K562 (cell line): Measurements from ENCODE around the gene CTNNBL1. TPM values are rescaled to one million over a fixed set of nuclear protein-coding genes. Genes with fewer than 3 reads are reported as not detected.

Source experiments
- ATAC-seq: fragments of 200-7000 bp; cut with Tn5 transposase; 3 replicates; pipeline ENCODE4 v1.9.1; 2020; ENCODE audit warnings: moderate library complexity
- BruUV-seq: library from RNA; stranded (reverse); fragments of 400-500 nt; replicated peaks from 2 replicates; lab custom pipeline; 2021; lab: Mats Ljungman, UMichigan
- CTCF ChIA-PET: fragments of 300-600 bp; formaldehyde crosslinking; extraction: SDS; loops from one replicate; lab custom pipeline; 2021; ENCODE audit warnings: low intra/inter-chr PET ratio; lab: Yijun Ruan, JAX
- POLR2A ChIA-PET: fragments of 300-600, 350-650 bp; sonication (Branson Sonifier 250); formaldehyde crosslinking; extraction: SDS; loops from one replicate; lab custom pipeline; 2021; ENCODE audit warnings: antibody characterized with exemption, inconsistent platforms; lab: Yijun Ruan, JAX
- DNase-seq, 4 experiments: peaks; one replicate each; pipeline versions ENCODE4 v3.0.0 to v3.0.0-alpha.2; 2011 to 2018; ENCODE audit warnings: low spot score in 3 of 4, mixed read lengths in 3 of 4; ENCODE audit errors: extremely low read depth in 1 of 4
- FAIRE-seq: peaks from 2 replicates; lab custom pipeline; 2011; peaks lifted over from hg19 to GRCh38; lab: Jason Lieb, UNC
- H2AFZ ChIP-seq: 2 replicates; pipeline ENCODE4 v1.6.0; 2011; ENCODE audit warnings: low read depth, low read length, control low read depth, inconsistent platforms
- H3K27ac ChIP-seq: fragments of 200-600 bp; 3 replicates; pipeline ENCODE4 v1.8.0; 2011; ENCODE audit warnings: low read depth, mild to moderate bottlenecking, control low read depth, inconsistent platforms, low read length, moderate library complexity, mixed read lengths; ENCODE audit errors: extremely low read depth
- H3K27me3 ChIP-seq, 2 experiments: fragments of 300-600 bp in 1 of 2; 2 replicates in 1 of 2; 3 replicates in 1 of 2; pipeline versions ENCODE4 v1.6.0 to v1.8.0; 2011; ENCODE audit warnings: inconsistent platforms in 2 of 2, low read length in 2 of 2, mild to moderate bottlenecking in 1 of 2, mixed read lengths in 1 of 2, moderate library complexity in 1 of 2; ENCODE audit not compliant: control insufficient read depth in 2 of 2, insufficient read depth in 2 of 2
- H3K36me3 ChIP-seq: fragments of 300-600 bp; 3 replicates; pipeline ENCODE4 v1.8.0; 2011; ENCODE audit warnings: mild to moderate bottlenecking, low read length, inconsistent platforms; ENCODE audit not compliant: control insufficient read depth, insufficient read depth
- H3K4me1 ChIP-seq, 2 experiments: fragments of 200-600 bp in 1 of 2; replicated peaks in 1 of 2; 2 replicates in 1 of 2; 3 replicates in 1 of 2; pipeline versions ENCODE4 v1.5.1 to v1.8.0; 2011; ENCODE audit warnings: inconsistent platforms in 2 of 2, low read length in 2 of 2, mild to moderate bottlenecking in 1 of 2, mixed read lengths in 1 of 2, moderate library complexity in 1 of 2; ENCODE audit not compliant: control insufficient read depth in 2 of 2, insufficient read depth in 2 of 2
- H3K4me2 ChIP-seq: 2 replicates; pipeline ENCODE4 v1.6.1; 2011; ENCODE audit warnings: low read length, control low read depth, inconsistent platforms, mixed read lengths; ENCODE audit not compliant: insufficient read depth
- H3K4me3 ChIP-seq: fragments of 200-600 bp; sonication (generic), shearing (Covaris generic); 2 replicates; pipeline ENCODE4 v1.5.1; 2016; ENCODE audit warnings: control low read depth, inconsistent platforms
- H3K79me2 ChIP-seq: fragments of 200-600 bp; 3 replicates; pipeline ENCODE4 v1.8.0; 2011; ENCODE audit warnings: low read length, inconsistent platforms; ENCODE audit not compliant: control insufficient read depth, insufficient read depth
- H3K9ac ChIP-seq, 2 experiments: 2 replicates each; pipeline versions ENCODE4 v1.6.0 to v1.6.1; 2011; ENCODE audit warnings: low read depth in 2 of 2, low read length in 2 of 2, control low read depth in 1 of 2, inconsistent platforms in 1 of 2, mild to moderate bottlenecking in 1 of 2, mixed read lengths in 1 of 2; ENCODE audit not compliant: insufficient read depth in 1 of 2
- H3K9me1 ChIP-seq: one replicate; pipeline ENCODE4 v1.6.0; 2011; ENCODE audit warnings: inconsistent platforms, mild to moderate bottlenecking, low read length, moderate library complexity; ENCODE audit not compliant: control insufficient read depth, insufficient read depth
- H3K9me3 ChIP-seq: replicated peaks from 2 replicates; pipeline ENCODE4 v1.5.1; 2011; ENCODE audit warnings: low read depth, low read length, inconsistent platforms; ENCODE audit not compliant: control insufficient read depth, insufficient read depth
- H4K20me1 ChIP-seq: replicated peaks from 2 replicates; pipeline ENCODE4 v1.6.1; 2011; ENCODE audit warnings: low read length, inconsistent platforms, mixed read lengths; ENCODE audit not compliant: control insufficient read depth, insufficient read depth
- CEBPB ChIP-seq: fragments of 450-650 bp; IDR thresholded peaks from 2 replicates; pipeline ENCODE4 v1.6.1; 2016; ENCODE audit warnings: missing genetic modification characterization, missing compliant biosample characterization
- CGGBP1 ChIP-seq: fragments of 250-450 bp; sonication (Bioruptor Pico); IDR thresholded peaks from 2 replicates; pipeline ENCODE4 v1.9.0; 2021; ENCODE audit warnings: mild to moderate bottlenecking
- CREB5 ChIP-seq: fragments of 250-450 bp; sonication (Bioruptor Pico); IDR thresholded peaks from 2 replicates; pipeline ENCODE4 v1.5.0; 2020; ENCODE audit warnings: mild to moderate bottlenecking
- PHB2 ChIP-seq: fragments of 450-650 bp; IDR thresholded peaks from 2 replicates; pipeline ENCODE4 v1.6.1; 2017; ENCODE audit warnings: low read depth
- RBM15 ChIP-seq: fragments of 200-400 bp; formaldehyde crosslinking; IDR thresholded peaks from 2 replicates; pipeline ENCODE4 v1.6.1; 2018; ENCODE audit warnings: mild to moderate bottlenecking, low read length, moderate library complexity; ENCODE audit not compliant: insufficient read depth
- ZNF740 ChIP-seq, 3 experiments: fragments of 200-800 bp in 1 of 3; sonication (Bioruptor generic) in 1 of 3; sonication (generic) in 1 of 3; formaldehyde crosslinking in 1 of 3; IDR thresholded peaks; 2 replicates each; pipeline versions ENCODE4 v1.6.1 to v1.8.0; 2016 to 2022; ENCODE audit warnings: mild to moderate bottlenecking in 2 of 3, missing compliant biosample characterization in 2 of 3, missing genetic modification characterization in 2 of 3, missing genetic modification reagents in 1 of 3
- WGBS: fragments of 100-300 bp; shearing (Covaris generic); methylation state at CpG from one replicate; pipeline ENCODE4 v1.1.6; 2016; ENCODE audit warnings: low coverage, mixed read lengths; ENCODE audit not compliant: insufficient coverage; ENCODE audit errors: missing lambda C conversion rate; 5-methylcytosine and 5-hydroxymethylcytosine counted together
- in situ Hi-C: fragments of 300-500 bp; cut with MboI; formaldehyde crosslinking; loops from 4 replicates; pipeline ENCODE4 v1.15.0; 2018; ENCODE audit warnings: inconsistent platforms, mixed read lengths
- intact Hi-C: fragments of 100-400 bp; cut with micrococcal nuclease; formaldehyde crosslinking; loops from 2 replicates; pipeline ENCODE4 v1.14.2; 2022
- polyA plus RNA-seq, 8 experiments: library from polyadenylated mRNA; depleted of rRNA in 4 of 8; stranded (reverse) in 5 of 8; unstranded in 3 of 8; fragments of >200 nt; fragmentation: Nextera tagmentation in 2 of 8; fragmentation: Illumina TruSeq in 1 of 8; extraction: Ambion mirVana in 2 of 8; extraction: Trizol in 1 of 8; gene quantifications; 2 replicates each; pipeline versions ENCODE4 v1.2.1 to v1.2.3, GENCODE V29; 2011 to 2014; ENCODE audit warnings: inconsistent platforms in 1 of 8, missing spikeins in 1 of 8
- total RNA-seq, 7 experiments: library from RNA; depleted of rRNA in 6 of 7; stranded (reverse); fragments of >200 nt in 6 of 7; fragmentation: Illumina TruSeq in 2 of 7; extraction: Trizol in 2 of 7; gene quantifications; 2 replicates each; pipeline versions ENCODE4 v1.2.1 to v1.2.3, GENCODE V29; 2011 to 2021; ENCODE audit warnings: low replicate concordance in 1 of 7
- TF ChIP-seq, protein P1 (sequence below): IDR thresholded peaks from 2 replicates; pipeline ENCODE4 v1.6.1; 2014; ENCODE audit warnings: antibody characterized with exemption
- TF ChIP-seq, protein P2 (sequence below): sonication (generic); formaldehyde crosslinking; IDR thresholded peaks from 2 replicates; pipeline ENCODE4 v1.8.0; 2022; ENCODE audit warnings: mild to moderate bottlenecking, missing genetic modification reagents

The CTNNBL1 gene
- total and polyA plus RNA-seq, 9 of the 15 experiments (the other 6 are each of a cell fraction or from before 2014, with no cell fraction given) = 32.4 to 85.6 (median 43.6) TPM

DNA sequence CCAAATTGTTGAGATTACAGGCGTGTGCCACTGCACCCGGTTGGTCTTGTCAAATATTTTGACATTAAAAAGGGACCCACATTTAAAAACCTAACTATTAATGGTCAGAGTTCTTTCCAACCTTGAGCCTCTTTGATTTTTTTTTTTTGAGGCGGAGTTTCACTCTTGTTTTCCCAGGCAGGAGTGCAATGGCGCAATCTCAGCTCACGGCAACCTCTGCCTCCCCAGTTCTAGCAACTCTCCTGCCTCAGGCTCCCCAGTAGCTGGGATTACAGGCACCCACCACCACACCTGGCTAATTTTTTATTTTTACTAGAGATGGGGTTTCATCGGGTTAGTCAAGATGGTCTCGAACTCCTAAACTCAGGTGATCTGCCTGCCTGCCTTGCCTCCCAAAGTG lies 31.3 kb downstream of the CTNNBL1 start:
- no peak for ATAC-seq
- no peak overlapping the region for H3K4me3 ChIP-seq
- POLR2A ChIA-PET = interaction anchor here (1.4 kb wide), 1 partner anchor 17 kb away, joined by 4 read pairs; no protein-coding TSS in a partner anchor
- 68% methylated on average over 6 of the region's 7 CpGs for WGBS
- intact Hi-C loops = no loop called here
- no peaks in the 10 kb centered on the region for H3K9me3 ChIP-seq
- no peak overlapping the region for H3K4me2 ChIP-seq
- CTCF ChIA-PET = no interaction called here
- no peaks in the 10 kb centered on the region for H3K36me3 ChIP-seq
- BruUV-seq = no TSS peak
- no peaks in the 10 kb centered on the region; the same call in 2 of the 3 replicates for H3K79me2 ChIP-seq
- DNase-seq = no peak
- no peaks in the 10 kb centered on the region; a peak in 1 of 5 replicates for H3K4me1 ChIP-seq
- H3K9ac ChIP-seq = no peak overlapping the region
- no peaks in the 10 kb centered on the region for H3K27me3 ChIP-seq
- H2AFZ ChIP-seq = no peak overlapping the region
- TF ChIP-seq, protein P1, sequence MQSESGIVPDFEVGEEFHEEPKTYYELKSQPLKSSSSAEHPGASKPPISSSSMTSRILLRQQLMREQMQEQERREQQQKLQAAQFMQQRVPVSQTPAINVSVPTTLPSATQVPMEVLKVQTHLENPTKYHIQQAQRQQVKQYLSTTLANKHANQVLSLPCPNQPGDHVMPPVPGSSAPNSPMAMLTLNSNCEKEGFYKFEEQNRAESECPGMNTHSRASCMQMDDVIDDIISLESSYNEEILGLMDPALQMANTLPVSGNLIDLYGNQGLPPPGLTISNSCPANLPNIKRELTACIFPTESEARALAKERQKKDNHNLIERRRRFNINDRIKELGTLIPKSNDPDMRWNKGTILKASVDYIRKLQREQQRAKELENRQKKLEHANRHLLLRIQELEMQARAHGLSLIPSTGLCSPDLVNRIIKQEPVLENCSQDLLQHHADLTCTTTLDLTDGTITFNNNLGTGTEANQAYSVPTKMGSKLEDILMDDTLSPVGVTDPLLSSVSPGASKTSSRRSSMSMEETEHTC = no peak
- 0 out of 2 replicates have a peak, but pooled peaks have one; percentile 14 for TF ChIP-seq CEBPB (tag)
- no peak for FAIRE-seq
- in situ Hi-C loops = no loop called here
- no peaks in the 10 kb centered on the region for H3K9me1 ChIP-seq
- no peaks in the 10 kb centered on the region for H4K20me1 ChIP-seq
- H3K27ac ChIP-seq = no peak overlapping the region

DNA sequence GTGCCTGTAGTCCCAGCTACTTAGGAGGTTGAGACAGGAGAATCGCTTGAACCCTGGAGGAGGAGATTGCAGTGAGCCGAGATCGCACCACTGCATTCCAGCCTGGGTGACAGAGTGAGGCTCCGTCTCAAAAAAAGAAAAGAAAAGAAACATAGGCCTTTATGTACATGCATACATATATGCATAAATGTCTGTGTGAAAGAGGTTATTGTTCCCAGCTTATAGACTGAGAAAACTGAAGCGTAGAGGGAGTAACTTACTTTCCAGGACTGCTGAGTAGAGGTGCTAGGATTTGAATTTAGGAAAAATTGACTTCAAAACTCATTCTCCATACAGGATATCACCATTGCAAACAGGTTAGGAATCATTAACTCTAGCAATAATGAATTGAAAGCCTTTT lies 32.0 kb downstream of the CTNNBL1 start:
- no peak overlapping the region for H3K27ac ChIP-seq
- H3K27me3 ChIP-seq = no peaks in the 10 kb centered on the region
- no peak overlapping the region for H3K4me2 ChIP-seq
- 84% methylated on average over 5 of the region's 5 CpGs for WGBS
- H3K79me2 ChIP-seq = no peaks in the 10 kb centered on the region; the same call in 2 of the 3 replicates
- no peaks in the 10 kb centered on the region for H3K9me1 ChIP-seq
- no peak overlapping the region for H3K4me3 ChIP-seq
- ChIA-PET POLR2A (interaction anchor here (0.5 to 1.4 kb wide), 3 partner anchors 9 to 890 kb away, joined by 3 to 4 read pairs (median 3); no protein-coding TSS in a partner anchor), CTCF (no interaction called here)
- no peak for DNase-seq
- no peaks in the 10 kb centered on the region for H3K9me3 ChIP-seq
- intact Hi-C loops = no loop called here
- ATAC-seq = no peak
- H3K36me3 ChIP-seq = no peaks in the 10 kb centered on the region
- BruUV-seq = no TSS peak
- no peaks in the 10 kb centered on the region for H4K20me1 ChIP-seq
- FAIRE-seq = no peak
- in situ Hi-C loops = no loop called here
- no peak overlapping the region for H2AFZ ChIP-seq
- no peaks in the 10 kb centered on the region; a peak in 1 of 5 replicates for H3K4me1 ChIP-seq
- H3K9ac ChIP-seq = no peak overlapping the region
- no peak for TF ChIP-seq CGGBP1 (CRISPR knock-in tag)
- no peak for TF ChIP-seq PHB2
- TF ChIP-seq ZNF740 (CRISPR knock-in tag; IDR thresholded peaks at IDR 0.05) = no peak
- no peak for TF ChIP-seq ZNF740 (tag; IDR thresholded peaks at IDR 0.05)
- TF ChIP-seq CREB5 (CRISPR knock-in tag) = no peak
- TF ChIP-seq RBM15 = no peak
- TF ChIP-seq, protein P2, sequence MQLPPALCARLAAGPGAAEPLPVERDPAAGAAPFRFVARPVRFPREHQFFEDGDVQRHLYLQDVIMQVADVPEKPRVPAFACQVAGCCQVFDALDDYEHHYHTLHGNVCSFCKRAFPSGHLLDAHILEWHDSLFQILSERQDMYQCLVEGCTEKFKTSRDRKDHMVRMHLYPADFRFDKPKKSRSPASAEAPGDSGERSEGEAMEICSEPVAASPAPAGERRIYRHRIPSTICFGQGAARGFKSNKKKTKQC (CRISPR knock-in tag) = no peak
